ENCODE data around the gene GIMAP7. TPM values are rescaled to one million over a fixed set of nuclear protein-coding genes. Genes with fewer than 3 reads are reported as not detected.

The GIMAP7 gene
- total RNA-seq, 1 experiment from 2014 or later = not detected

GRCh38 chr7:150569245-150569955 lies 54.7 kb downstream of the GIMAP7 start:
- DNase-seq = no peak
- no peaks in the 10 kb centered on the region for H3K36me3 ChIP-seq (replicated peaks; ENCODE audit: control insufficient read depth, insufficient read depth, low read length)
- no peak overlapping the region for H3K4me3 ChIP-seq (ENCODE audit: insufficient read depth, low read depth, low read length)
- no peaks in the 10 kb centered on the region for H3K27me3 ChIP-seq (ENCODE audit: control insufficient read depth, insufficient read depth, low read length)

Other genes starting within 250 kb of the GIMAP7 start
- gene LRRC61, start 191.5 kb upstream of the GIMAP7 start, total RNA-seq (2014; rRNA removed; shearing (Covaris generic)) = 38.3 and 39.4 TPM in 2 replicates
- 0.73 and 3.2 TPM in 2 replicates for gene ACTR3C, start 191.3 kb upstream of the GIMAP7 start, total RNA-seq (2014; rRNA removed; shearing (Covaris generic))
- gene RARRES2, start 173.2 kb upstream of the GIMAP7 start, total RNA-seq (2014; rRNA removed; shearing (Covaris generic)) = 198 and 223 TPM in 2 replicates
- gene REPIN1, start 146.1 kb upstream of the GIMAP7 start, total RNA-seq (2014; rRNA removed; shearing (Covaris generic)) = 149 and 155 TPM in 2 replicates
- gene ZNF775, start 135.5 kb upstream of the GIMAP7 start, total RNA-seq (2014; rRNA removed; shearing (Covaris generic)) = 44.2 and 56.7 TPM in 2 replicates
- gene GIMAP8, start 64.2 kb upstream of the GIMAP7 start, total RNA-seq (2014; rRNA removed; shearing (Covaris generic)) = not detected in 2 replicates
- not detected in 2 replicates for gene GIMAP4, start 52.5 kb downstream of the GIMAP7 start, total RNA-seq (2014; rRNA removed; shearing (Covaris generic))
- not detected in 2 replicates for gene GIMAP6, start 117.5 kb downstream of the GIMAP7 start, total RNA-seq (2014; rRNA removed; shearing (Covaris generic))
- gene GIMAP2, start 170.8 kb downstream of the GIMAP7 start, total RNA-seq (2014; rRNA removed; shearing (Covaris generic)) = not detected in 2 replicates
- gene GIMAP1, start 201.7 kb downstream of the GIMAP7 start, total RNA-seq (2014; rRNA removed; shearing (Covaris generic)) = not detected in 2 replicates
- not detected in 2 replicates for gene GIMAP5, start 222.5 kb downstream of the GIMAP7 start, total RNA-seq (2014; rRNA removed; shearing (Covaris generic))